ENCODE measurements around the gene LZTS3.
"Not testable (repeated sequence)": the region's sequence is repeated elsewhere in the genome, so short reads cannot be mapped to it uniquely, and the experiment has no call there.

Gene LZTS3

DNA sequence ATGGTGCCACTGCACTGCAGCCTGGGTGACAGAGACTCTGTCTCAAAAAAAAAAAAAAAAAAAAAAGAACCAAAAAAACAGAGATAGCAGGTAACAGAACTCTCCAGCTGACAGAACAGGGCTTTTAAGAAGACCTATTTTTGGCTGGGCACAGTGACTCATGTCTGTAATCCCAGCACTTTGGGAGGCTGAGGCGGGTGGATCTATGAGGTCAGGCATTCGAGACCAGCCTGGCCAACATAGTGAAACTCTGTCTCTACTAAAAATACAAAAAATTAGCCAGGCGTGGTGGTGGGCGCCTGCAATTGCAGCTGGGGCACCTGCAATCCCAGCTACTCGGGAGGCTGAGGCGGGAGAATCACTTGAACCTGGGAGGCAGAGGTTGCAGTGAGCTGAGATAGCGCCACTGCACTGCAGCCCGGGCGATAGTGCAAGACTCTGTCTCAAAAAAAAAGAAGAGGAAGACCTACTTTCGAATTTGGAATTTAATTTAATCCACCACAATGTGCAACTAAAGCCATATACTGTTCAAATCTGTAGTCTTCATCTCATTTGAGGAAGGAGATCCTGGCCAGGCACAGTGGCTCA, 21.2 kb downstream of the LZTS3 start:
- H3K4me1 ChIP-seq (ENCODE audit: control insufficient read depth, insufficient read depth, low read length); H3K27ac ChIP-seq (ENCODE audit: low read depth, low read length); H3K27me3 ChIP-seq (ENCODE audit: control insufficient read depth, insufficient read depth, low read length); H3K4me3 ChIP-seq (ENCODE audit: low read depth, low read length); H3K9me3 ChIP-seq (ENCODE audit: control insufficient read depth, insufficient read depth, low read length); H3K9ac ChIP-seq (ENCODE audit: low read depth, low read length): not testable (repeated sequence)
- peaks cover 44% of the 10 kb centered on the region for H3K36me3 ChIP-seq (ENCODE audit: control insufficient read depth, insufficient read depth, low read length)

- H3K36me3 ChIP-seq (ENCODE audit: control insufficient read depth, insufficient read depth, low read length): peaks cover 52% of the 10 kb centered on the region
- H3K27ac ChIP-seq (ENCODE audit: low read depth, low read length): no peak overlapping the region
- H3K9me3 ChIP-seq (ENCODE audit: control insufficient read depth, insufficient read depth, low read length): no peaks in the 10 kb centered on the region
- no peaks in the 10 kb centered on the region for H3K4me1 ChIP-seq (ENCODE audit: control insufficient read depth, insufficient read depth, low read length)
- H3K27me3 ChIP-seq (ENCODE audit: control insufficient read depth, insufficient read depth, low read length): no peaks in the 10 kb centered on the region
- no peak overlapping the region for H3K4me3 ChIP-seq (ENCODE audit: low read depth, low read length)
- H3K9ac ChIP-seq (ENCODE audit: low read depth, low read length): no peak overlapping the region
These were observed 22.4 kb downstream of the LZTS3 start for GRCh38 chr20:3150908-3151307.

GRCh38 chr20:3146732-3147341, 26.5 kb downstream of the LZTS3 start:
- Histone ChIP-seq H3K27me3 (ENCODE audit: control insufficient read depth, insufficient read depth, low read length) (no peaks in the 10 kb centered on the region), H3K4me3 (ENCODE audit: low read depth, low read length) (no peak overlapping the region), H3K27ac (ENCODE audit: low read depth, low read length) (no peak overlapping the region), H3K4me1 (ENCODE audit: control insufficient read depth, insufficient read depth, low read length) (no peaks in the 10 kb centered on the region), H3K36me3 (ENCODE audit: control insufficient read depth, insufficient read depth, low read length) (peaks cover 35% of the 10 kb centered on the region), H3K9me3 (ENCODE audit: control insufficient read depth, insufficient read depth, low read length) (no peaks in the 10 kb centered on the region), H3K9ac (ENCODE audit: low read depth, low read length) (no peak overlapping the region)

- H3K27me3 ChIP-seq (ENCODE audit: control insufficient read depth, insufficient read depth, low read length): no peaks in the 10 kb centered on the region
- H3K9ac ChIP-seq (ENCODE audit: low read depth, low read length): no peak overlapping the region
- H3K36me3 ChIP-seq (ENCODE audit: control insufficient read depth, insufficient read depth, low read length): peaks cover 5% of the 10 kb centered on the region
- H3K27ac ChIP-seq (ENCODE audit: low read depth, low read length): no peak overlapping the region
- no peaks in the 10 kb centered on the region for H3K9me3 ChIP-seq (ENCODE audit: control insufficient read depth, insufficient read depth, low read length)
- no peaks in the 10 kb centered on the region for H3K4me1 ChIP-seq (ENCODE audit: control insufficient read depth, insufficient read depth, low read length)
- no peak overlapping the region for H3K4me3 ChIP-seq (ENCODE audit: low read depth, low read length)
These were observed 31.6 kb downstream of the LZTS3 start for GRCh38 chr20:3141757-3142156.

- Histone ChIP-seq H3K9me3 (ENCODE audit: control insufficient read depth, insufficient read depth, low read length) (no peaks in the 10 kb centered on the region), H3K4me1 (ENCODE audit: control insufficient read depth, insufficient read depth, low read length) (no peaks in the 10 kb centered on the region), H3K9ac (ENCODE audit: low read depth, low read length) (no peak overlapping the region), H3K4me3 (ENCODE audit: low read depth, low read length) (no peak overlapping the region), H3K27me3 (ENCODE audit: control insufficient read depth, insufficient read depth, low read length) (no peaks in the 10 kb centered on the region), H3K36me3 (ENCODE audit: control insufficient read depth, insufficient read depth, low read length) (no peaks in the 10 kb centered on the region), H3K27ac (ENCODE audit: low read depth, low read length) (no peak overlapping the region)
These were observed 35.9 kb downstream of the LZTS3 start for GRCh38 chr20:3137492-3137891.

GRCh38 chr20:3135507-3136070, 37.8 kb downstream of the LZTS3 start:
- no peaks in the 10 kb centered on the region for H3K36me3 ChIP-seq (ENCODE audit: control insufficient read depth, insufficient read depth, low read length)
- H3K27me3 ChIP-seq (ENCODE audit: control insufficient read depth, insufficient read depth, low read length): no peaks in the 10 kb centered on the region
- H3K4me3 ChIP-seq (ENCODE audit: low read depth, low read length): no peak overlapping the region
- no peak overlapping the region for H3K27ac ChIP-seq (ENCODE audit: low read depth, low read length)
- no peaks in the 10 kb centered on the region for H3K9me3 ChIP-seq (ENCODE audit: control insufficient read depth, insufficient read depth, low read length)
- no peaks in the 10 kb centered on the region for H3K4me1 ChIP-seq (ENCODE audit: control insufficient read depth, insufficient read depth, low read length)
- H3K9ac ChIP-seq (ENCODE audit: low read depth, low read length): no peak overlapping the region

- H3K27ac ChIP-seq (ENCODE audit: low read depth, low read length): no peak overlapping the region
- no peaks in the 10 kb centered on the region for H3K27me3 ChIP-seq (ENCODE audit: control insufficient read depth, insufficient read depth, low read length)
- no peaks in the 10 kb centered on the region for H3K9me3 ChIP-seq (ENCODE audit: control insufficient read depth, insufficient read depth, low read length)
- H3K36me3 ChIP-seq (ENCODE audit: control insufficient read depth, insufficient read depth, low read length): no peaks in the 10 kb centered on the region
- H3K9ac ChIP-seq (ENCODE audit: low read depth, low read length): no peak overlapping the region
- H3K4me3 ChIP-seq (ENCODE audit: low read depth, low read length): no peak overlapping the region
- no peaks in the 10 kb centered on the region for H3K4me1 ChIP-seq (ENCODE audit: control insufficient read depth, insufficient read depth, low read length)
These were observed 39.2 kb downstream of the LZTS3 start for GRCh38 chr20:3134151-3134550.

DNA sequence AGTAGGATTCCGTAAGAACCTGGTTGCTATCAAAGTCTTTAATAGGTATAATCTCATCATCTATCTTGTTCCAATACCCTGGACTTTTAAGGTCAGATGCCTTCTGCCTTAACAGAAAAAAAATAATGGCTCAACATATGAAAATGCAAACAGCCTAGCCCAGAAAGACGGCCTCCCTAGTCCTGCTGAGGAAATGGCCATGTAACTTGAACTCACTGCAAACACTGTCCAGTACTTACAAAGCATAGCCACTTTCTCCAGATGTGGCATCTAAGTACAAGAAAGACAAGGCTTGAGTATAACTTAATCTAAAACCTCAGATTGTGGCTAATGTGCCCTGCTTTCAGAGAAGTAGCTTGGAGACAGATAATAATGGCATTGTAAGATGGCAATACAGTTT, 40.2 kb downstream of the LZTS3 start:
- no peaks in the 10 kb centered on the region for H3K36me3 ChIP-seq (ENCODE audit: control insufficient read depth, insufficient read depth, low read length)
- no peaks in the 10 kb centered on the region for H3K9me3 ChIP-seq (ENCODE audit: control insufficient read depth, insufficient read depth, low read length)
- H3K4me1 ChIP-seq (ENCODE audit: control insufficient read depth, insufficient read depth, low read length): no peaks in the 10 kb centered on the region
- H3K27ac ChIP-seq (ENCODE audit: low read depth, low read length): no peak overlapping the region
- no peak overlapping the region for H3K4me3 ChIP-seq (ENCODE audit: low read depth, low read length)
- H3K9ac ChIP-seq (ENCODE audit: low read depth, low read length): no peak overlapping the region
- no peaks in the 10 kb centered on the region for H3K27me3 ChIP-seq (ENCODE audit: control insufficient read depth, insufficient read depth, low read length)

DNA sequence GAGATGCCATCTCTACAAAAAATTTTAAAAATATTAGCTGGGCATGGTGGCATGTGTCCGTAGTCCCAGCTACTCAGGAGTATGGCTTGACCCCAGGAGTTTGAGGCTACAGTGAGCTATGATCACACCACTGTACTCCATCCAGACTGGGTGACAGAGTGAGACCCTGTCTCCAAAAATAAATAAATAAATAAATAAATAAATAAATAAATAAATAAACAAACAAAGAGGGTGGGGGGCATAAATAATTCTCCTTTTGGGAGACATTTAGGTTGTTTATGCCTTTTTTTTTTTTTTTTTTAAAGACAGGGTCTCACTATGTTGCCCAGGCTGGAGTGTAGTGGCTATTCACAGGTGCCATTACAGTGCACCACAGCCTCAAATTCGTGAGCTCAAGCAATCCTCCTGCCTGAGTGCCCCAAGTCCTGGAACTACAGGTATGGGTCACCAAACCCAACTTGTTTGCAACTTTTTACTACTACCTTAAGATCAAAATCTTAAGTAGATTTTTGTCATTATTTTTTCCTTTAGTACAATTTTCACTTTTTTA, 43.2 kb downstream of the LZTS3 start:
- H3K9ac ChIP-seq (ENCODE audit: low read depth, low read length): no peak overlapping the region
- no peaks in the 10 kb centered on the region for H3K9me3 ChIP-seq (ENCODE audit: control insufficient read depth, insufficient read depth, low read length)
- no peaks in the 10 kb centered on the region for H3K27me3 ChIP-seq (ENCODE audit: control insufficient read depth, insufficient read depth, low read length)
- H3K36me3 ChIP-seq (ENCODE audit: control insufficient read depth, insufficient read depth, low read length): no peaks in the 10 kb centered on the region
- no peak overlapping the region for H3K27ac ChIP-seq (ENCODE audit: low read depth, low read length)
- H3K4me3 ChIP-seq (ENCODE audit: low read depth, low read length): no peak overlapping the region
- H3K4me1 ChIP-seq (ENCODE audit: control insufficient read depth, insufficient read depth, low read length): no peaks in the 10 kb centered on the region

DNA sequence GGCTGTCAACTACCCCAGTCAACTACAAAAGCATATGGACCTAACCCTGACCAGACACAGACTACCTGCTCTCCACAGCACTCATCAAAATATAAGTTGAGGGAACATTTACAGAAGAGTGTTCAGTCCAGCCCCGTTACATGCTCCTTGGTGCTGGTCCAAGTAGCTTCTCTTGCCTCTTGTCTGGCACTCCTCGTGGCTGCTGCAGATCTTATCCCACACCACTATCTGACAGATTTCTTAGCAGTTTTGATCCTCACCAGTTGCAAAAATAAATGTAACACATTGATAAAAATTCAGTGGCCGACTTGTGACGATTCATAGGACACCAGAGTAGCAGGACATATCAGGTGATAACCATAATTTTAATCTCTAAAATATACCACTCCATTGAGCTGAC, 44.3 kb downstream of the LZTS3 start:
- H3K36me3 ChIP-seq (ENCODE audit: control insufficient read depth, insufficient read depth, low read length): no peaks in the 10 kb centered on the region
- no peak overlapping the region for H3K4me3 ChIP-seq (ENCODE audit: low read depth, low read length)
- H3K9ac ChIP-seq (ENCODE audit: low read depth, low read length): no peak overlapping the region
- H3K4me1 ChIP-seq (ENCODE audit: control insufficient read depth, insufficient read depth, low read length): no peaks in the 10 kb centered on the region
- H3K9me3 ChIP-seq (ENCODE audit: control insufficient read depth, insufficient read depth, low read length): no peaks in the 10 kb centered on the region
- no peak overlapping the region for H3K27ac ChIP-seq (ENCODE audit: low read depth, low read length)
- no peaks in the 10 kb centered on the region for H3K27me3 ChIP-seq (ENCODE audit: control insufficient read depth, insufficient read depth, low read length)

DNA sequence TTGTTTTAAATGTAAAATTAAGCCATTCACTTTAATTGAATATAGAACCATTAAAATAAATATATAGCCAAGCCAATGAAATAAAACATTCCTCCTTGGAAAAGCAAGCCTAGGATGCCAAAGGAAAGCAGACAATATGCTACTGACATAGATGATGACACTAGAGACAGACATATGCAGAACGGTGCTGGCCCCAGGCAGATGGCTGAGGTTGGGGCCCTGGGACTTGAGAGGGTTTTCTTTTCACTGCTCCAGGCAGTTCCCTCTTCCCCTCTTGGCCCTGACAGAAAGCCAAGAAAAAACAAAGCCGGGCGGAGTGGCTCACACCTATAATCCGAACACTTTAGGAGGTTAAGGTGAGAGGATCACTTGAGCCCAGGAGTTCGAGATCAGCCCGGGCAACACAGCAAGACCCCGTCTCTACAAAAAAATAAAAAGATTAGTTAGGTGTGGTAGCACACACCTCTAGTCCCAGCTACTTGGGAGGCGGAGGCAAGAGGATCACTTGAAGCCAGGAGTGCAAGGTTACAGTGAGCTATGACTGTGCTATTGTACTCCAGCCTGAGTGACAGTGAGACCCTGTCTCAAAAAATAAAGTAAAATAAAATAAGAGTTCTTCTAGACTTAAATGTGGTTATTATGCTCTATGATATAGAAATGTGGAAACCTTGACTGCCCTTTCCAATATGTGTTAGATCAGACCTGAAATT, 44.9 kb downstream of the LZTS3 start:
- Histone ChIP-seq H3K4me3 (ENCODE audit: low read depth, low read length) (no peak overlapping the region), H3K9ac (ENCODE audit: low read depth, low read length) (no peak overlapping the region), H3K4me1 (ENCODE audit: control insufficient read depth, insufficient read depth, low read length) (no peaks in the 10 kb centered on the region), H3K27me3 (ENCODE audit: control insufficient read depth, insufficient read depth, low read length) (no peaks in the 10 kb centered on the region), H3K36me3 (ENCODE audit: control insufficient read depth, insufficient read depth, low read length) (peaks cover under 1% of the 10 kb centered on the region; the same call in 1 of the 2 replicates), H3K9me3 (ENCODE audit: control insufficient read depth, insufficient read depth, low read length) (peaks cover 5% of the 10 kb centered on the region), H3K27ac (ENCODE audit: low read depth, low read length) (no peak overlapping the region)

All from HUES48 (cell line).